SK-N-SH (cell line): Measurements from ENCODE around the gene INPP5E. TPM values are rescaled to one million over a fixed set of nuclear protein-coding genes. Genes with fewer than 3 reads are reported as not detected.

ENCODE experiments used
- CTCF ChIA-PET: fragments of 300-600, 350-600 bp; formaldehyde crosslinking; extraction: SDS; loops from one replicate; lab custom pipeline; 2021; lab: Yijun Ruan, JAX
- POLR2A ChIA-PET: fragments of 350-600 bp; sonication (Branson Sonifier 250); formaldehyde crosslinking; extraction: SDS; loops from one replicate; lab custom pipeline; 2020; ENCODE audit warnings: antibody characterized with exemption, inconsistent platforms; lab: Yijun Ruan, JAX
- DNase-seq: peaks from one replicate; pipeline ENCODE4 v3.0.0; 2012
- H2AFZ ChIP-seq: fragments of 200-600 bp; sonication (generic); 2 replicates; pipeline ENCODE4 v1.8.1; 2016; ENCODE audit warnings: antibody characterized with exemption, mild to moderate bottlenecking, low read depth
- H3F3A ChIP-seq: fragments of 200-600 bp; sonication (generic); replicated peaks from 2 replicates; pipeline ENCODE3; 2016; ENCODE audit warnings: antibody characterized with exemption, mild to moderate bottlenecking; ENCODE audit not compliant: insufficient read depth
- H3K27ac ChIP-seq, 2 experiments: fragments of 200-500 bp in 1 of 2; fragments of 200-600 bp in 1 of 2; sonication (Bioruptor generic) in 1 of 2; sonication (generic), shearing (Covaris generic) in 1 of 2; 2 replicates each; pipeline versions ENCODE4 v1.5.1 to v1.6.1; 2014 to 2016; ENCODE audit warnings: low read depth in 2 of 2, inconsistent platforms in 1 of 2, low read length in 1 of 2, mild to moderate bottlenecking in 1 of 2, mixed read lengths in 1 of 2
- H3K27me3 ChIP-seq: fragments of 200-600 bp; sonication (generic), shearing (Covaris generic); 2 replicates; pipeline ENCODE4 v1.6.1; 2016; ENCODE audit warnings: mixed run types; ENCODE audit not compliant: insufficient read depth
- H3K36me3 ChIP-seq, 2 experiments: fragments of 200-500 bp in 1 of 2; fragments of 200-600 bp in 1 of 2; sonication (Bioruptor generic) in 1 of 2; sonication (generic) in 1 of 2; replicated peaks in 1 of 2; 2 replicates each; pipeline versions ENCODE3 to v1.5.1; 2014 to 2016; ENCODE audit warnings: low read length in 1 of 2, mild to moderate bottlenecking in 1 of 2; ENCODE audit not compliant: insufficient read depth in 2 of 2, control insufficient read depth in 1 of 2
- H3K4me1 ChIP-seq, 2 experiments: fragments of 200-500 bp in 1 of 2; fragments of 200-600 bp in 1 of 2; sonication (Bioruptor generic) in 1 of 2; sonication (generic), shearing (Covaris generic) in 1 of 2; 2 replicates each; pipeline versions ENCODE4 v1.5.1 to v1.6.1; 2014 to 2016; ENCODE audit warnings: low read depth in 1 of 2, low read length in 1 of 2, mixed run types in 1 of 2; ENCODE audit not compliant: insufficient read depth in 2 of 2, control insufficient read depth in 1 of 2
- H3K4me2 ChIP-seq: fragments of 200-600 bp; sonication (generic), shearing (Covaris generic); 2 replicates; pipeline ENCODE4 v1.6.1; 2017; ENCODE audit warnings: mixed run types
- H3K4me3 ChIP-seq, 2 experiments: fragments of 200-500 bp in 1 of 2; fragments of 200-600 bp in 1 of 2; sonication (Bioruptor generic) in 1 of 2; sonication (generic), shearing (Covaris generic) in 1 of 2; 2 replicates each; pipeline versions ENCODE4 v1.5.1 to v1.8.1; 2014 to 2016; ENCODE audit warnings: low read depth in 2 of 2, inconsistent platforms in 1 of 2, low read length in 1 of 2, mild to moderate bottlenecking in 1 of 2, mixed read lengths in 1 of 2, moderate library complexity in 1 of 2
- H3K79me2 ChIP-seq: fragments of 200-600 bp; sonication (generic); 2 replicates; pipeline ENCODE4 v1.8.1; 2017; ENCODE audit warnings: mild to moderate bottlenecking; ENCODE audit not compliant: insufficient read depth
- H3K9ac ChIP-seq: fragments of 200-600 bp; sonication (generic); 2 replicates; pipeline ENCODE4 v1.6.1; 2017; ENCODE audit warnings: mixed run types
- H3K9me2 ChIP-seq: fragments of 200-600 bp; sonication (generic); 2 replicates; pipeline ENCODE4 v1.6.1; 2017; ENCODE audit warnings: mixed run types
- H3K9me3 ChIP-seq: fragments of 200-600 bp; sonication (generic); 2 replicates; pipeline ENCODE4 v1.6.1; 2017; ENCODE audit warnings: mixed run types, mild to moderate bottlenecking, moderate library complexity
- H4K20me1 ChIP-seq: fragments of 200-600 bp; sonication (generic); 2 replicates; pipeline ENCODE4 v1.6.1; 2017; ENCODE audit warnings: mild to moderate bottlenecking, mixed run types; ENCODE audit not compliant: insufficient read depth
- EP300 ChIP-seq, 2 experiments: IDR thresholded peaks; 2 replicates each; pipeline versions ENCODE4 v1.4.0 to v1.6.1; 2012; ENCODE audit warnings: borderline replicate concordance in 1 of 2, low read depth in 1 of 2, low read length in 1 of 2
- EZH2phosphoT487 ChIP-seq: fragments of 200-600 bp; sonication (generic); IDR thresholded peaks from 2 replicates; pipeline ENCODE4 v1.6.1; 2017; ENCODE audit warnings: low read depth, mixed run types, mild to moderate bottlenecking, antibody characterized with exemption, moderate library complexity, borderline replicate concordance
- FOXJ3 ChIP-seq: sonication (generic); formaldehyde crosslinking; IDR thresholded peaks from 2 replicates; pipeline ENCODE4 v1.5.1; 2020; ENCODE audit warnings: mild to moderate bottlenecking, missing genetic modification reagents
- GATA2 ChIP-seq: sonication (generic); formaldehyde crosslinking; IDR thresholded peaks from 2 replicates; pipeline ENCODE4 v1.5.0; 2020; ENCODE audit warnings: mild to moderate bottlenecking, missing genetic modification reagents
- MEF2A ChIP-seq: IDR thresholded peaks from 2 replicates; pipeline ENCODE4 v1.4.0; 2012; ENCODE audit warnings: low read depth, borderline replicate concordance
- MXI1 ChIP-seq: IDR thresholded peaks from 2 replicates; pipeline ENCODE4 v1.6.1; 2012; ENCODE audit warnings: mild to moderate bottlenecking, low read depth, low read length, improper control_type of control experiment
- NRF1 ChIP-seq: IDR thresholded peaks from 2 replicates; pipeline ENCODE4 v1.6.1; 2012; ENCODE audit warnings: low read depth, mild to moderate bottlenecking, low read length
- RAD21 ChIP-seq: IDR thresholded peaks from 2 replicates; pipeline ENCODE4 v1.6.1; 2012; ENCODE audit warnings: mild to moderate bottlenecking, low read length
- RCOR1 ChIP-seq: fragments of 150-350 bp; IDR thresholded peaks from 2 replicates; pipeline ENCODE4 v1.6.1; 2017; ENCODE audit warnings: antibody characterized with exemption, low read length
- RXRA ChIP-seq: IDR thresholded peaks from 2 replicates; pipeline ENCODE4 v1.4.0; 2012; ENCODE audit warnings: low read depth, mild to moderate bottlenecking, borderline replicate concordance
- SIN3A ChIP-seq: IDR thresholded peaks from 2 replicates; pipeline ENCODE4 v1.6.1; 2012; ENCODE audit warnings: low read depth, mild to moderate bottlenecking, low read length, moderate library complexity, borderline replicate concordance
- TAF1 ChIP-seq: IDR thresholded peaks from 2 replicates; pipeline ENCODE4 v1.6.1; 2012; ENCODE audit warnings: low read depth, mild to moderate bottlenecking, low read length, moderate library complexity, borderline replicate concordance
- TEAD4 ChIP-seq: IDR thresholded peaks from 2 replicates; pipeline ENCODE4 v1.4.0; 2012; ENCODE audit warnings: mild to moderate bottlenecking, borderline replicate concordance; ENCODE audit not compliant: insufficient read depth
- YY1 ChIP-seq: IDR thresholded peaks from 2 replicates; pipeline ENCODE4 v1.4.0; 2012; ENCODE audit warnings: low read depth, mild to moderate bottlenecking
- WGBS: methylation state at CpG from one replicate; pipeline ENCODE4 v1.1.6; 2017; ENCODE audit warnings: low lambda C conversion rate; 5-methylcytosine and 5-hydroxymethylcytosine counted together
- polyA plus RNA-seq, 3 experiments: library from polyadenylated mRNA; depleted of rRNA; stranded (reverse); fragments of >200 nt; gene quantifications; 2 replicates each; pipeline ENCODE4 v1.2.3, GENCODE V29; 2012
- TF ChIP-seq, protein P1 (sequence below): fragments of 200-600 bp; sonication (generic); IDR thresholded peaks from 2 replicates; pipeline ENCODE4 v1.6.1; 2017; ENCODE audit warnings: antibody characterized with exemption, mild to moderate bottlenecking, moderate library complexity
- TF ChIP-seq, protein P2 (sequence below): IDR thresholded peaks from 2 replicates; pipeline ENCODE4 v1.4.0; 2012; ENCODE audit warnings: low read depth, borderline replicate concordance
- TF ChIP-seq, protein P3 (sequence below): IDR thresholded peaks from 2 replicates; pipeline ENCODE4 v1.4.0; 2012; ENCODE audit warnings: low read depth, borderline replicate concordance

The INPP5E gene
- polyA plus RNA-seq, 1 of the 3 experiments (the other 2 are of a cell fraction): 12.8 TPM

DNA sequence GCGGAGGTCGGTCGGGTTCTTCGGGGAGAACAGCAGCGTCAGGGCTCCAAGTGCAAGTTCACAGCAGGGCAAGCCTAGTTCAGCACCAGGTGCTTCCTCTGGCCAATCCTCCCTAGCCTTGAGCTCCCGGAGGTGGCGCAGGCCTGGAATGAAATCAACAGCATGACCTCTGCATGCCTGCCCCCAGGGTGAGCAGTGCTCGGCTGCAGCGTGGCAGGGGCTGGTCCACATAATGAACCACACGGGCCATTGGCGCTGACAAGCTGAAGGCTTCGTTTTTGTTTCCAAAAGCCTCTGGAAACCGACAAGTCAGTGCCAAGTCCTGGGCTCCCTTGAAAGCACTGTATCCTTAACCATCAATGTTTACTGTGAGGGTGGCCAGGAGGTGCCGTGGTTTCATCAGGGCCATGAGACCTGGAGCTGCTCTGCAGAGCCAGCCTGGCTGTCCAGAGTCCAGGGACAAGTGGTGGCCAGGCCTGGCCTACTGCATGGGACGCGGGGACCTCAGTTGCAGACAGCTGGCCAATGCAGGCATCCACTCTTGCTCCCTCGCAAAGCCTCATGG lies 2.1 kb upstream of the INPP5E start:
- peaks cover 21 to 58% of the 10 kb centered on the region in 2 experiments for H3K36me3 ChIP-seq

More for the DNA sequence above, 2.1 kb upstream of the INPP5E start:
- no peak overlapping the region for H3K27ac ChIP-seq
- H2AFZ ChIP-seq: no peak overlapping the region
- ChIA-PET POLR2A (no interaction called here), CTCF (interaction anchor here (1.2 kb wide), 1 partner anchor 43 kb away, joined by 5 read pairs; no protein-coding TSS in a partner anchor)
- H3K9me2 ChIP-seq: no peaks in the 10 kb centered on the region
- no peaks in the 10 kb centered on the region for H3K27me3 ChIP-seq
- no peak overlapping the region for H3K9ac ChIP-seq
- DNase-seq: no peak
- peaks cover 27% of the 10 kb centered on the region for H3K79me2 ChIP-seq
- 91% methylated on average over 13 of the region's 17 CpGs for WGBS
- H3K4me2 ChIP-seq: no peak overlapping the region
- TF ChIP-seq, protein P1, sequence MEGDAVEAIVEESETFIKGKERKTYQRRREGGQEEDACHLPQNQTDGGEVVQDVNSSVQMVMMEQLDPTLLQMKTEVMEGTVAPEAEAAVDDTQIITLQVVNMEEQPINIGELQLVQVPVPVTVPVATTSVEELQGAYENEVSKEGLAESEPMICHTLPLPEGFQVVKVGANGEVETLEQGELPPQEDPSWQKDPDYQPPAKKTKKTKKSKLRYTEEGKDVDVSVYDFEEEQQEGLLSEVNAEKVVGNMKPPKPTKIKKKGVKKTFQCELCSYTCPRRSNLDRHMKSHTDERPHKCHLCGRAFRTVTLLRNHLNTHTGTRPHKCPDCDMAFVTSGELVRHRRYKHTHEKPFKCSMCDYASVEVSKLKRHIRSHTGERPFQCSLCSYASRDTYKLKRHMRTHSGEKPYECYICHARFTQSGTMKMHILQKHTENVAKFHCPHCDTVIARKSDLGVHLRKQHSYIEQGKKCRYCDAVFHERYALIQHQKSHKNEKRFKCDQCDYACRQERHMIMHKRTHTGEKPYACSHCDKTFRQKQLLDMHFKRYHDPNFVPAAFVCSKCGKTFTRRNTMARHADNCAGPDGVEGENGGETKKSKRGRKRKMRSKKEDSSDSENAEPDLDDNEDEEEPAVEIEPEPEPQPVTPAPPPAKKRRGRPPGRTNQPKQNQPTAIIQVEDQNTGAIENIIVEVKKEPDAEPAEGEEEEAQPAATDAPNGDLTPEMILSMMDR: no peak
- TF ChIP-seq RAD21: no peak
- no peak for TF ChIP-seq RCOR1
- no peak for TF ChIP-seq TAF1
- no peak for TF ChIP-seq MXI1
- TF ChIP-seq FOXJ3 (CRISPR knock-in tag): no peak
- no peak for TF ChIP-seq TEAD4
- TF ChIP-seq, protein P2, sequence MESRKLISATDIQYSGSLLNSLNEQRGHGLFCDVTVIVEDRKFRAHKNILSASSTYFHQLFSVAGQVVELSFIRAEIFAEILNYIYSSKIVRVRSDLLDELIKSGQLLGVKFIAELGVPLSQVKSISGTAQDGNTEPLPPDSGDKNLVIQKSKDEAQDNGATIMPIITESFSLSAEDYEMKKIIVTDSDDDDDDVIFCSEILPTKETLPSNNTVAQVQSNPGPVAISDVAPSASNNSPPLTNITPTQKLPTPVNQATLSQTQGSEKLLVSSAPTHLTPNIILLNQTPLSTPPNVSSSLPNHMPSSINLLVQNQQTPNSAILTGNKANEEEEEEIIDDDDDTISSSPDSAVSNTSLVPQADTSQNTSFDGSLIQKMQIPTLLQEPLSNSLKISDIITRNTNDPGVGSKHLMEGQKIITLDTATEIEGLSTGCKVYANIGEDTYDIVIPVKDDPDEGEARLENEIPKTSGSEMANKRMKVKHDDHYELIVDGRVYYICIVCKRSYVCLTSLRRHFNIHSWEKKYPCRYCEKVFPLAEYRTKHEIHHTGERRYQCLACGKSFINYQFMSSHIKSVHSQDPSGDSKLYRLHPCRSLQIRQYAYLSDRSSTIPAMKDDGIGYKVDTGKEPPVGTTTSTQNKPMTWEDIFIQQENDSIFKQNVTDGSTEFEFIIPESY: no peak
- no peak for TF ChIP-seq GATA2
- TF ChIP-seq, protein P3, sequence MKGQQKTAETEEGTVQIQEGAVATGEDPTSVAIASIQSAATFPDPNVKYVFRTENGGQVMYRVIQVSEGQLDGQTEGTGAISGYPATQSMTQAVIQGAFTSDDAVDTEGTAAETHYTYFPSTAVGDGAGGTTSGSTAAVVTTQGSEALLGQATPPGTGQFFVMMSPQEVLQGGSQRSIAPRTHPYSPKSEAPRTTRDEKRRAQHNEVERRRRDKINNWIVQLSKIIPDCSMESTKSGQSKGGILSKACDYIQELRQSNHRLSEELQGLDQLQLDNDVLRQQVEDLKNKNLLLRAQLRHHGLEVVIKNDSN: no peak
- no peak for TF ChIP-seq RXRA
- no peak for TF ChIP-seq YY1
- TF ChIP-seq EP300 (IDR thresholded peaks at IDR 0.05; ENCODE audit: borderline replicate concordance in 1 of 2, low read depth in 1 of 2, low read length in 1 of 2): no peak
- TF ChIP-seq MEF2A: no peak
- TF ChIP-seq NRF1: no peak
- TF ChIP-seq SIN3A: no peak
- no peak for TF ChIP-seq EZH2phosphoT487
- H4K20me1 ChIP-seq: peaks cover 42% of the 10 kb centered on the region
- peaks cover 0 to 18% of the 10 kb centered on the region in 2 experiments; a peak in 1 of 4 replicates for H3K4me1 ChIP-seq
- peaks cover 30% of the 10 kb centered on the region for H3F3A ChIP-seq
- H3K9me3 ChIP-seq: no peaks in the 10 kb centered on the region
- H3K4me3 ChIP-seq: no peak overlapping the region
